Urinary bladder (tissue), 4 donors: ENCODE results near the gene FBXO31. TPM values are rescaled to one million over a fixed set of nuclear protein-coding genes. Genes with fewer than 3 reads are reported as not detected.

Experiments used
- DNase-seq: peaks from one replicate; pipeline ENCODE4 v3.0.0-alpha.2; 2015; ENCODE audit errors: extremely low spot score
- H3K27ac ChIP-seq: one replicate; pipeline ENCODE4 v1.5.1; 2013; ENCODE audit warnings: low read depth, mild to moderate bottlenecking, moderate library complexity
- H3K36me3 ChIP-seq: one replicate; pipeline ENCODE4 v1.6.1; 2013; ENCODE audit warnings: mild to moderate bottlenecking, moderate library complexity; ENCODE audit not compliant: insufficient read depth
- H3K4me1 ChIP-seq: one replicate; pipeline ENCODE4 v1.6.1; 2013; ENCODE audit warnings: mild to moderate bottlenecking, moderate library complexity; ENCODE audit not compliant: insufficient read depth
- H3K4me3 ChIP-seq: one replicate; pipeline ENCODE4 v1.5.1; 2013; ENCODE audit warnings: low read depth, low read length
- WGBS: extraction: QIAGEN DNeasy Blood & Tissue Kit; methylation state at CpG from one replicate; pipeline ENCODE4 v1.1.7; 2013; 5-methylcytosine and 5-hydroxymethylcytosine counted together
- polyA plus RNA-seq: library from polyadenylated mRNA; stranded (reverse); fragments of 200-250 nt; gene quantifications from one replicate; pipeline ENCODE4 v1.2.3, GENCODE V29; 2013
- total RNA-seq: library from RNA; depleted of rRNA; stranded (reverse); fragments of >200 nt; gene quantifications from one replicate; pipeline ENCODE4 v1.2.3, GENCODE V29; 2014
- donor health status: healthy with polysubstance abuse.
- donor health status: healthy.

Gene FBXO31, protein sequence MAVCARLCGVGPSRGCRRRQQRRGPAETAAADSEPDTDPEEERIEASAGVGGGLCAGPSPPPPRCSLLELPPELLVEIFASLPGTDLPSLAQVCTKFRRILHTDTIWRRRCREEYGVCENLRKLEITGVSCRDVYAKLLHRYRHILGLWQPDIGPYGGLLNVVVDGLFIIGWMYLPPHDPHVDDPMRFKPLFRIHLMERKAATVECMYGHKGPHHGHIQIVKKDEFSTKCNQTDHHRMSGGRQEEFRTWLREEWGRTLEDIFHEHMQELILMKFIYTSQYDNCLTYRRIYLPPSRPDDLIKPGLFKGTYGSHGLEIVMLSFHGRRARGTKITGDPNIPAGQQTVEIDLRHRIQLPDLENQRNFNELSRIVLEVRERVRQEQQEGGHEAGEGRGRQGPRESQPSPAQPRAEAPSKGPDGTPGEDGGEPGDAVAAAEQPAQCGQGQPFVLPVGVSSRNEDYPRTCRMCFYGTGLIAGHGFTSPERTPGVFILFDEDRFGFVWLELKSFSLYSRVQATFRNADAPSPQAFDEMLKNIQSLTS
- 15.0 TPM for total RNA-seq
- polyA plus RNA-seq = 65.2 TPM

DNA sequence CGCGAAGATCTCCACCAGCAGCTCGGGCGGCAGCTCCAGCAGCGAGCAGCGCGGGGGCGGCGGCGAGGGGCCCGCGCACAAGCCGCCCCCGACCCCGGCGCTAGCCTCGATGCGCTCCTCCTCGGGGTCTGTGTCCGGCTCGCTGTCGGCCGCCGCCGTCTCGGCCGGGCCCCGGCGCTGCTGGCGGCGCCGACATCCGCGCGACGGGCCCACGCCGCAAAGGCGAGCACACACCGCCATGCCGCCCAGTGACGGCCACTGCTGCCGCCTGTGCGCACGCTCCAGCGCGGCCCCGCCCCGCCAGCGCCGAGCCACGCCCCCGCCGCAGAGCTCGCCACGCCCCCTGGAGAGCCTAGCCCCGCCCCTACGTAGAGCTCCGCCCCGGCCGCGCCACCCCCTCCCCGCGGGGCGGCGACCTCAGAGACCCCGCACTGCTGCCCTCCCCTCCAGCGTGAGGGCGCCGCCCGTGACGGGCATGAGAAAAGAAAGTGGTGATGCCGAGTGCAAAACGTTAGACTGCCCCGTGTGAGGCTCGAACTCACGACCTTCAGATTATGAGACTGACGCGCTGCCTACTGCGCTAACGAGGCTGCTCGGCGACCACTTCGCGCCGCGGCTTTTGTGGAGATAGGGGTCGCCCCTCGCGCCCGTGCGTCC, at the start of gene FBXO31:
Gene FBXO31, minus strand, starts transcription at position 272 of the 657 bp plus-strand sequence. Its CDS starts 32 bp downstream, at position 240.
- no peaks in the 10 kb centered on the region for H3K4me1 ChIP-seq
- WGBS = under 1% methylated on average over 92 of the region's 92 CpGs
- peak within 1 kb of the TSS; percentile 83 for H3K27ac ChIP-seq
- peak within 1 kb of the TSS; percentile 94 for H3K4me3 ChIP-seq
- H3K36me3 ChIP-seq = no peaks in the 10 kb centered on the region
- DNase-seq = peak; percentile 83

DNA sequence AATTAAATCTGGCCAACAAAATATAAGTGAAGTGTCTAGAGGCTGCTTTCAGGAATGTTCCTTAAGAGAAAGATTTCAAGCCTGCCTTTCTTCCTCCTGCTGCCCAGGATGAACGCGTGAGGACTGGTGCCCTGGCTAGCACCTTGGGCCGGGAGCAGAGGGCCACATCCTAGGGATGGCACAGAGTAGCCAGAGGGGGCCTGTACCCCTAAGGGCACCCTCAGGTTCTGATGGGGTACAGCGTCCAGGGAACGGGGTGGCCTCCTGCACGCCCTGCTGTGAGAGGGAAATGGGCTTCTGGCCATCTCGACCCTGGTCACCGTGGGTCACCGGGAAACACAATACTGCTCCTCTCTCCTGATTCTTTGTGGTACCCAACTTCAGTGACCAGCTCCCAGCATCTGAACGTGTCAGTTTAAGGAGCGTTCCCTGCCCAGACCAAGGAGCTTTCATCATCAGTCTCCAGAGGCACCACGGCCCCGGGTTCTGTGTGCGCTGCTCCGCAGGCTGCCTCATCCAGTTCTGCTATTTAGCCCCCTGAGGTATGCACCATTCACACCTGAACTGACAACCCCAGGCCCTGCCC, 48.8 kb upstream of the FBXO31 start:
- DNase-seq = no peak
- no peaks in the 10 kb centered on the region for H3K36me3 ChIP-seq
- 92% methylated on average over 15 of the region's 15 CpGs for WGBS
- H3K4me1 ChIP-seq = peaks cover 2% of the 10 kb centered on the region
- H3K4me3 ChIP-seq = no peak overlapping the region
- H3K27ac ChIP-seq = no peak overlapping the region

DNA sequence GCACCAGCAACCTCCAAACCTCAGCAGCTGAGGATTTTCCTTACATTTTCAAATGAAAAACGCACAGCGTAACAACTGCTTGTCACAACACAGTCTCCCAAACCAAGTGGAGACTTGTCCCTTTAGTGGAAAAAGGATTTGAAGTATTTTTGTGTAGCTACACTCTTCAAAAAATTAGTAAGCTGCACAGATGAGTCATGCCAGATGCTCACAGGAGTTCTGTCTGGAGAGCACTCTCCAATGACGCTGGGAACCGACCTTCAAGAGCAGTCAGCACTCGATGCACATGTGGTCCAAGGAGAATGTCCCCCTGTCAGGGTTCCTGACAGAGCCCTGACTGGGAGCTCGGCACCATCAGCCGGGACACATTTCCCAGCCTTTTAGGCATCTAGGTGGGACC, 48.4 kb upstream of the FBXO31 start:
- Histone ChIP-seq H3K4me3 (no peak overlapping the region), H3K4me1 (peaks cover 2% of the 10 kb centered on the region), H3K36me3 (no peaks in the 10 kb centered on the region), H3K27ac (no peak overlapping the region)
- 69% methylated on average over 7 of the region's 7 CpGs for WGBS
- DNase-seq = no peak

DNA sequence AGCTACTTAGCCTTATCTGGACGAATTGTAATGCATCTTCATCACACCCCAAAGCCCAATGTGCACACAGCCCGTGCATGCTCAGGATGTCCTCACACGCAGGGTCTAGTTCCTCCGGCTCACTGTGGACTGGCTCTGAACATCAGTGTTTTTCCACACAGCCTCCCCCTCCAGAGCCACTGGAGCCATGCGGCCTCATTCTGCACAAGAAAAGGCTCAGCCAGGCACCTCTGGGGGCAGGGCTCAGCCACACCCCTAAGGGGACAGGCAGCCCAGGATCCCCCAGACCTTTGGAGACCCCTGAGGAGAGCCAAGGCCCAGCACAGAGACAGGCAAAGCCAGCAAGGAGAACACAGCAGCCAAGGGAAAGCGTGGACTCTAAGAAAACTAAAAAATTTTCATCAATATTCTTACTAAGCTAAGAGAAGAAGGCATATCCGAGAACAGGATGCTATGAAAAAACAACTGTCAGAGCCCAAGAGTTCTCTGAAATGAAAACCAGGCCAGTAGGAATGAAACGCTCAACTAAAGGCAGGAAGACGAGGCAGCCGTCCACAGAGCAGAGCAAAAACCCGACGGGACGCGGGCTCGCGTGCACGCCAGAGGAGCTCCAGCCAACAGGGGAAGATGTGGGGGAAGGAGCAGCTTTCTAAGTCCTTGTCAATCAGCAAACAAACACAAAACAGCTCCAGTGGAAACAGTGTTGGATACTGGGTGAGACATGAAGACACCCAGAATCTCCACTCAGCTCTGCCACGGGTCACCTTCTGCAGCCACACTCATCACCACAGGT, 43.0 kb upstream of the FBXO31 start:
- DNase-seq = no peak
- H3K27ac ChIP-seq = no peak overlapping the region

DNA sequence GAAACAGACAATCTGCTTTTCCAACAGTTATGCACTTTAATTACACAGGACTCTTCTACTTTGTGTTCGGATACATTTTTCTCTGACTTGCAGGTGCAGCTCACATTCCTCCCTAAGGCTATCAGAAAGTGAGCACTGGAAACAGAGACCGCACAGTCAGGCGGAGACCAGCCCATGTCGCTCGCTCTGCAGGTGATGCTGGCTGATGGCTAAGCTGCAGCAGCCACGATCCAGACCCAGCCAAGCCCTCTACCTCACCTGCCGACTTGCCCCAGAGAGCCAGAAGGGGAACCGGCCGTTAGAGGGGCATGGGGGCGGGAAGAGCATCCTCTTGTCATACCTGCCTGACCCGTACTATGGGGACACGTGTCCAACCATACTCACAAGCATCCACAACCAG, 42.4 kb upstream of the FBXO31 start:
- Histone ChIP-seq H3K4me1 (no peaks in the 10 kb centered on the region), H3K36me3 (peaks cover 2% of the 10 kb centered on the region), H3K27ac (no peak overlapping the region), H3K4me3 (no peak overlapping the region)
- no peak for DNase-seq
- 91% methylated on average over 12 of the region's 12 CpGs for WGBS

More for the DNA sequence above, 43.0 kb upstream of the FBXO31 start:
- 80% methylated on average over 18 of the region's 18 CpGs for WGBS
- Histone ChIP-seq H3K36me3 (peaks cover 2% of the 10 kb centered on the region), H3K4me1 (no peaks in the 10 kb centered on the region), H3K4me3 (no peak overlapping the region)

DNA sequence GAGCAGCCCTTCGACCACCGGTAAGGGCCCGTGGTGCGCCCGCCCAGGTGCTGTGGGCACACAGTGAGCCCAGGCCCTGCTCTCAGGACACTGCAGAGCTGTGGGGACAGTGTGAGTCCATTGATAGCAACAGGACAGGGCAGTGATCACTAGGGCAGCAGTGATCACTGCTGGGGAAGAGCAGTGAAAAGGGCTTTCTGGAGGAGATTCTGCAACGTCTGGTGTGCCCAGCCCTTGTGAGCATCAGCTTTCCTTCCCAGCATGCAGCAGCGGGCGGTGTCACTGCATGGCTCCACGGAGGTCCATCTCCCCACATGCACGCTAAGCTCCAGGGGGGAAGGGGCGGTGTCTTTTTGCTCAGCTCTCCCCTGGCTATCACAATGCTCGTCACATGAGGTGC, 40.7 kb upstream of the FBXO31 start:
- WGBS = 79% methylated on average over 12 of the region's 12 CpGs
- no peaks in the 10 kb centered on the region for H3K4me1 ChIP-seq
- DNase-seq = no peak
- peaks cover 2% of the 10 kb centered on the region for H3K36me3 ChIP-seq
- no peak overlapping the region for H3K4me3 ChIP-seq
- H3K27ac ChIP-seq = no peak overlapping the region

DNA sequence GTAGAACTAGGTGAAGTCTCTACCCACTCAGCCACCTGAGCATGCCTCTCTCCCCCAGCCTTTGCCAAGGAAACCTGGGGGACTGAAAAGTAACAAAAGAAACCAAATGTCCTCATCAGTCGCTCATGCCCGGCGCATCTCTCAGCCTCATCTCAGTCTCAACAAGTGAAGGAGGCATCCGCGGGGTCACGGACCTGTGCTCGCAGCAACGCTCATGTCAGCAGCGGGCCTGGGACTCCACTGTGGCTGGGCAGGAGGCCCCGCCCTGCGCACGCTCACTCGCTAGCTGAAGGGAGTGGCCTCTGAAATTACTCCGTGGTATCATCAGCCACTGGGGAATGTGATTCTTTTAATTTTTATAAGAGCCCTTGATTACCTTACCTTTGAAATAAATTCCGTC, 39.9 kb upstream of the FBXO31 start:
- no peak overlapping the region for H3K4me3 ChIP-seq
- WGBS = 95% methylated on average over 15 of the region's 15 CpGs
- no peaks in the 10 kb centered on the region for H3K4me1 ChIP-seq
- no peak for DNase-seq
- no peak overlapping the region for H3K27ac ChIP-seq
- peaks cover 2% of the 10 kb centered on the region for H3K36me3 ChIP-seq

DNA sequence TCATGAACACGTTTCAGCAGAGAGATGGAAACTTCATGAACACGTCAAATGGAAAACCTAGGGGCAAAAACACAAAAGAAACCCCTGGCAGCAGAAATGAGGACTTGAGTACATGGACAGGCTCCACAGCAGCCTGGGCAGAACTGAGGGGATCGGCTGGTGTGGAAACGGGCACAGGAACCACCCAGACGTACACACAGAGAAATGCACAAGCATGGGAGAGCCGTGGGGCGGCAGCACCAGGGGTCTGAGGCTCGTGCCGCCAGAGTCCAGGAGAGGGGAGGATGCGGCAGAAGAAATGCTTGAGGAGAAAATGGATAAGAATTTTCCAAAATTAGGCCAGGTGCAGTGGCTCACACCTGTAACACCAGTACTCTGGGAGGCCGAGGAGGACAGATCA, 38.5 kb upstream of the FBXO31 start:
- Histone ChIP-seq H3K4me3 (no peak overlapping the region), H3K36me3 (peaks cover 2% of the 10 kb centered on the region), H3K27ac (no peak overlapping the region), H3K4me1 (no peaks in the 10 kb centered on the region)
- no peak for DNase-seq
- WGBS = 96% methylated on average over 11 of the region's 11 CpGs

DNA sequence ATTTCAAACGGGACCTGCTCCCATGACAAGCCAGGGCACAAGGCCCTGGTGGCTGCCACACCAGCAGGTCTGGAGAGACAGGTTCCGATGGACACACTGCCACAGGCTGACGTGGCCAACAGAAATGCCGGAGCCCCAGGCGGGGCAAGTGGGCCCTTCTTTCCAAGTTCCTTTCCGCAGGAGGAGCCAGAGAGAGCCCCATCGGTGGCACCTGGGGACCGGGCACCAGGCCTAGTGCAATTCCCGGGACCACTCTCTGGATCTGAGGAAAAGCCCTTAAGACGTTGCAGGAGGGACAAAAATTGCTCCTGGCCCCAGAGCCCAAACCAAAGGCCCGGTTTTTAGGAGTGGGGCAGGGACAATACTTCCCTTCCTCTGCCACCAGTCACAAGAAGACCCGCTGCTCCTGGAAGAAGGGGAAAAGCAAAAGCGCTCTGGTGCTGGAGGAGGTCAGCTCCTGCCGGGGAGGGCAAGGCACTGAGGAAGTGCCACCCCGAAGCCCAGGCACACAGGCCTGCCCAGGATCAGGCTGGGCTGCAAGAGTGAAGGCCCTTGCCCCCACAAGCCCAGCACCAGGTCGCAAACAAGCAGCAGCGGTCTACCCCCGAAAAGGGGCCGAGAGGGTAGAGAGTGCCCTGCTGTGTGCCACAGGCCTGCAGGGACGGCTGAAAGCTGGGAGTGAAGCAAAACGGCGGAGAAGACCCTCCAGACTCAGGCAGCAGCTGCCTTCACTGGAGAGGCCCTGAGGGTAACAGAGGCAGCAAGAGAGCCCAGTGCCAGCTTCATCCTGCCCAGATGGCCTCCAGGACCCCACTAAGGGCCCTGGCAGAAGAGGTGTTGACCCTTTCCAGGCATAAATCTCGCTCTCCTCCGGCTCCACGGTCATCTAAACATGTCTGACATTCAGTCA, 37.7 kb upstream of the FBXO31 start:
- 94% methylated on average over 25 of the region's 25 CpGs for WGBS
- H3K27ac ChIP-seq = no peak overlapping the region
- no peak for DNase-seq
- H3K4me3 ChIP-seq = no peak overlapping the region
- peaks cover 2% of the 10 kb centered on the region for H3K36me3 ChIP-seq
- no peaks in the 10 kb centered on the region for H3K4me1 ChIP-seq

DNA sequence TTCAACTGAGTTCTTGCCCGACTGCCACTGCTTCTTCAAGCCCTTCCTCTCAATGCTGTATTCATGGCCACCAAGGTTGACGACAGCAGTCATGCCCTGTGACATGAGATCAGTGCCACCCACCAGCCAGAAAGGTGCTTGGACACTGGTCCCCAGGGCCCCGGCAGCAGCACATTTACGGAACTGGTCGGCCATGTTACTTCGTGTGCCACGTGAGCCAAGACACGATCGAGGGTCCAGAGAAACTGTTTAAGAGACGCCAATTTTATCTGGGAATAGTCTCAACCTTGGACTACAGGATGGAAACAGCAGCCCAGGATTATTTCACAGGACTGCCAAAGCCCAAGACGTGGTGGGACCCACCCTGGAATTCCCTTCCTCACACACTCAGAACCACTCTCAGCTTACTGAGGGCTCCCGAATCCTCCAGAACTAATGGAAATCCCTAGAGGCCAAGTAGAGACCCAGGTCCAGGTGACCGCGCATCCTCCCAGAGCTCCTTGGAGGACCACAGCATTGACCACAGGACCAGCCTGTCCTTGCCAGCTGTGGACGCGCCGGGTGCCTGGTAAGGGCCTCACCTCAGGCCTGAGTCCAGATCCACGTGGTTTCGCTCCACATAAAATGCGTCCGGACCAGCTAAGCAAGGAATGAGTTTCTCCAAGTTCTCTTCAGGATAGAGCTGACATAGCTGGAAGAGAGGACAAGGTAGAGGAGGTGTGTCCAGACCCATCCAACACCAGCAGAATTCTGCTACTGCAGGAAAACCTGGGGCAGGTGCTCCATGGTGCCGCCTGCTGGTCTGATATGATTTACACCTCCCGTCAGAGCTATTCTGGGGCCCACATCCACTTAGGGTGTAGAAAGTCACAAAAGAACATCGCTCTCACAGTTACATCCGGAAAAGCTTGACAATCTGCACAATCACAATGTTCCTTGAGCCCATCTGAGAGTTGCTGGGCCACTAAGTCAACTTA, 36.7 kb upstream of the FBXO31 start:
- H3K36me3 ChIP-seq = peaks cover 2% of the 10 kb centered on the region
- no peak overlapping the region for H3K4me3 ChIP-seq
- 90% methylated on average over 25 of the region's 25 CpGs for WGBS
- H3K27ac ChIP-seq = no peak overlapping the region
- DNase-seq = no peak
- H3K4me1 ChIP-seq = no peaks in the 10 kb centered on the region

DNA sequence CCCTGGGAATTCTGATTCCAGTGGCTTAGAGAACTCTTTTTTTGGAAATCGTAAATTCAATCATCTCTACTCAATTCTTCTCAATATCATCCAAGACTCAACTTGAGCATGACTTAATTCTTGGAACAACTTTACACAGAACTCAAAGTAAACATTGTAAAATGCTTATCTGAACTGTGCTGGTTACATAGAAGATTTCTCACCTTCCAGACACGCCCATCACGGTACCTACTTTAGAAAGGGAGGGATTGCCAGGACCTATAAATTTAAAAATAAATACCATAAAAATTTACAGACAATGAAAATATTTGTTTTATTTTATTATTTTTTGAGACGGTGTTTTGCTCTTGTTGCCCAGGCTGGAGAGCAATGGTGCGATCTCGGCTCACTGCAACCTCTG, 35.1 kb upstream of the FBXO31 start:
- WGBS = 58% methylated on average over 6 of the region's 6 CpGs
- no peaks in the 10 kb centered on the region for H3K4me1 ChIP-seq
- H3K4me3 ChIP-seq = no peak overlapping the region
- H3K36me3 ChIP-seq = peaks cover 2% of the 10 kb centered on the region
- H3K27ac ChIP-seq = no peak overlapping the region
- no peak for DNase-seq
